CD1c-positive myeloid dendritic cell (primary cell): ENCODE measurements around the gene ARMCX5.

ENCODE experiments used
- DNase-seq: peaks from one replicate; pipeline ENCODE4 v3.0.0-alpha.2; 2016; ENCODE audit errors: extremely low spot score

Gene ARMCX5

GRCh38 chrX:102599084-102599950 is at the start of gene ARMCX5:
TSS of gene ARMCX5 (plus strand) at chrX:102599515. CDS start at chrX:102602142, 2,627 bp downstream.
- DNase-seq: peak; percentile 73

- no peak for DNase-seq
These were observed 40.7 kb upstream of the ARMCX5 start for GRCh38 chrX:102558607-102559006.

- DNase-seq: no peak
These were observed 38.8 kb upstream of the ARMCX5 start for GRCh38 chrX:102560423-102561068.

- no peak for DNase-seq
These were observed 18.4 kb upstream of the ARMCX5 start for GRCh38 chrX:102580891-102581290.

- no peak for DNase-seq
These were observed 5.9 kb upstream of the ARMCX5 start for GRCh38 chrX:102593367-102593766.

- DNase-seq: peak; percentile 1
These were observed 750 bp downstream of the ARMCX5 start for GRCh38 chrX:102599951-102600579.

GRCh38 chrX:102604327-102604726 is 5.0 kb downstream of the ARMCX5 start:
- DNase-seq: no peak

- DNase-seq: no peak
These were observed 6.8 kb downstream of the ARMCX5 start for GRCh38 chrX:102606115-102606514.

- no peak for DNase-seq
These were observed 11.6 kb downstream of the ARMCX5 start for GRCh38 chrX:102610905-102611304.

- no peak for DNase-seq
These were observed 24.8 kb downstream of the ARMCX5 start for GRCh38 chrX:102624105-102624504.

GRCh38 chrX:102627640-102628039 is 28.3 kb downstream of the ARMCX5 start:
- DNase-seq: no peak

- no peak for DNase-seq
These were observed 38.2 kb downstream of the ARMCX5 start for GRCh38 chrX:102637561-102637960.

- DNase-seq: no peak
These were observed 51.6 kb downstream of the ARMCX5 start for GRCh38 chrX:102650903-102651241.

GRCh38 chrX:102651242-102652011 is 52.1 kb downstream of the ARMCX5 start, which contains the start of gene GPRASP1:
TSS of gene GPRASP1 (plus strand) at chrX:102651483. CDS start at chrX:102653914, 2,431 bp downstream.
- peak; percentile 21 for DNase-seq

GRCh38 chrX:102652031-102652688 is 52.8 kb downstream of the ARMCX5 start:
- peak; percentile 33 for DNase-seq
